HepG2 (cell line): ENCODE data around the gene GPR25. TPM values are rescaled to one million over a fixed set of nuclear protein-coding genes. Genes with fewer than 3 reads are reported as not detected.

Experiments
- BRD4 ChIP-seq: sonication (generic); formaldehyde crosslinking; IDR thresholded peaks from 2 replicates; pipeline ENCODE4 v1.4.0; 2020; ENCODE audit warnings: missing genetic modification reagents
- CCAR2 ChIP-seq: fragments of 200-400 bp; formaldehyde crosslinking; optimal IDR thresholded peaks from 2 replicates; pipeline ENCODE3; 2018; ENCODE audit warnings: low read depth, mild to moderate bottlenecking, low read length, moderate library complexity
- ELF3 ChIP-seq: IDR thresholded peaks from 2 replicates; pipeline ENCODE4 v1.6.1; 2016; ENCODE audit warnings: missing genetic modification reagents, missing compliant biosample characterization
- IRX3 ChIP-seq: sonication (generic); formaldehyde crosslinking; IDR thresholded peaks from 2 replicates; pipeline ENCODE4 v1.8.1; 2023; ENCODE audit warnings: mild to moderate bottlenecking, low read depth, missing genetic modification reagents, borderline replicate concordance
- KDM6A ChIP-seq: IDR thresholded peaks from 2 replicates; pipeline ENCODE4 v1.6.1; 2016; ENCODE audit warnings: low read depth
- NFE2L2 ChIP-seq: fragments of 150-350 bp; IDR thresholded peaks from 2 replicates; pipeline ENCODE4 v1.6.1; 2014; ENCODE audit warnings: low read length
- PHF20 ChIP-seq: sonication (generic); formaldehyde crosslinking; IDR thresholded peaks from 2 replicates; pipeline ENCODE4 v1.5.0; 2020; ENCODE audit warnings: mild to moderate bottlenecking, missing genetic modification reagents
- PLRG1 ChIP-seq: fragments of 450-650 bp; conservative IDR thresholded peaks from 2 replicates; pipeline ENCODE4 v1.6.1; 2016
- RCOR2 ChIP-seq: IDR thresholded peaks from 2 replicates; pipeline ENCODE4 v1.6.1; 2016; ENCODE audit warnings: missing biosample characterization, missing genetic modification reagents
- TCF7 ChIP-seq: sonication (generic); IDR thresholded peaks from 2 replicates; pipeline ENCODE4 v1.6.1; 2016; ENCODE audit warnings: antibody characterized with exemption, low read depth
- TCF7L2 ChIP-seq: IDR thresholded peaks from 2 replicates; pipeline ENCODE4 v1.6.1; 2011; ENCODE audit warnings: mild to moderate bottlenecking, low read depth, low read length, moderate library complexity
- ZBTB7A ChIP-seq: sonication (generic); formaldehyde crosslinking; IDR thresholded peaks from 2 replicates; pipeline ENCODE4 v1.8.0; 2022; ENCODE audit warnings: mild to moderate bottlenecking, missing genetic modification reagents
- ZFP36L2 ChIP-seq: sonication (generic); formaldehyde crosslinking; IDR thresholded peaks from 2 replicates; pipeline ENCODE4 v1.4.0; 2020; ENCODE audit warnings: missing genetic modification reagents
- ZNF10 ChIP-seq: sonication (generic); formaldehyde crosslinking; IDR thresholded peaks from 2 replicates; pipeline ENCODE4 v1.4.0; 2020; ENCODE audit warnings: mild to moderate bottlenecking, low read depth, missing genetic modification reagents, borderline replicate concordance
- ZNF333 ChIP-seq: sonication (generic); formaldehyde crosslinking; IDR thresholded peaks from 2 replicates; pipeline ENCODE4 v1.4.0; 2020; ENCODE audit warnings: mild to moderate bottlenecking, missing genetic modification reagents, borderline replicate concordance
- ZNF883 ChIP-seq: sonication (generic); formaldehyde crosslinking; IDR thresholded peaks from 2 replicates; pipeline ENCODE4 v1.5.1; 2020; ENCODE audit warnings: mild to moderate bottlenecking, missing genetic modification reagents; ENCODE audit errors: not compliant biosample characterization
- polyA plus RNA-seq, 8 experiments: library from polyadenylated mRNA; depleted of rRNA in 3 of 8; stranded (reverse) in 7 of 8; unstranded in 1 of 8; fragments of >200 nt; fragmentation: Illumina TruSeq in 4 of 8; extraction: Trizol in 4 of 8; gene quantifications; 2 replicates each; pipeline versions ENCODE4 v1.2.1 to v1.2.3, GENCODE V29; 2011 to 2016; ENCODE audit warnings: low read depth in 4 of 8, missing spikeins in 1 of 8, mixed read lengths in 1 of 8; ENCODE audit not compliant: insufficient read depth in 1 of 8
- total RNA-seq, 5 experiments: library from RNA; depleted of rRNA; stranded (reverse); fragments of >200 nt; fragmentation: Illumina TruSeq; extraction: Trizol; gene quantifications; 2 replicates each; pipeline ENCODE4 v1.2.3, GENCODE V29; 2016; ENCODE audit warnings: low read depth in 1 of 5
- TF ChIP-seq, protein P1 (sequence below): sonication (generic); formaldehyde crosslinking; IDR thresholded peaks from 2 replicates; pipeline ENCODE4 v1.4.0; 2020; ENCODE audit warnings: low read depth, mild to moderate bottlenecking, missing genetic modification reagents
- TF ChIP-seq, protein P2 (sequence below): sonication (generic); formaldehyde crosslinking; IDR thresholded peaks from 2 replicates; pipeline ENCODE4 v1.4.0; 2020; ENCODE audit warnings: missing genetic modification reagents, mild to moderate bottlenecking, borderline replicate concordance
- TF ChIP-seq, protein P3 (sequence below): sonication (generic); formaldehyde crosslinking; IDR thresholded peaks from 2 replicates; pipeline ENCODE4 v1.5.1; 2020; ENCODE audit warnings: missing genetic modification reagents, mild to moderate bottlenecking, borderline replicate concordance
- TF ChIP-seq, protein P4 (sequence below): sonication (generic); formaldehyde crosslinking; IDR thresholded peaks from 2 replicates; pipeline ENCODE4 v1.9.0; 2021; ENCODE audit warnings: missing genetic modification reagents, mild to moderate bottlenecking, borderline replicate concordance
- TF ChIP-seq, protein P5 (sequence below): sonication (generic); formaldehyde crosslinking; IDR thresholded peaks from 2 replicates; pipeline ENCODE4 v1.5.1; 2020; ENCODE audit warnings: mild to moderate bottlenecking, missing genetic modification reagents

The GPR25 gene
- total and polyA plus RNA-seq, 2 of the 13 experiments (the other 11 are each of a cell fraction or from before 2014, with no cell fraction given): not detected

DNA sequence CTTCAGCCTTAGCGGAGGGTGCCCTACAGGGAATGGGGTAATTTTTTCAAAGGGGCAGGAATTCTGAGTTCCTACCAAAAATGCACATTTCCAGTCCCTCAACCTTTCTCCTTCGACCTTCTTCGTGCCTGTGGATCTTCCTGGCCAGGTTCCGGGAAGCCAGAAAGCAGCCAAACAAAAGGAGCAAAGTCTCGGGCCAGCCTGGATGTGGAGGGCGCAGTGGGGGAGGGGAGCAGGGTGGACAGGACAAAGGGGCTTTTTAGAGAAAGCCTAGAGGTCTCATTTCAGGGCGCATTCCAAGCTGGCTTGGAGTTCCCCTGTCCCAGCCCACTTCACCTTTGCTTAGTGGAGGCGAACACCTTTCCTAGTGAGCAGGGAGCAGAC, 19.0 kb downstream of the GPR25 start (continued):
- TF ChIP-seq, protein P1, sequence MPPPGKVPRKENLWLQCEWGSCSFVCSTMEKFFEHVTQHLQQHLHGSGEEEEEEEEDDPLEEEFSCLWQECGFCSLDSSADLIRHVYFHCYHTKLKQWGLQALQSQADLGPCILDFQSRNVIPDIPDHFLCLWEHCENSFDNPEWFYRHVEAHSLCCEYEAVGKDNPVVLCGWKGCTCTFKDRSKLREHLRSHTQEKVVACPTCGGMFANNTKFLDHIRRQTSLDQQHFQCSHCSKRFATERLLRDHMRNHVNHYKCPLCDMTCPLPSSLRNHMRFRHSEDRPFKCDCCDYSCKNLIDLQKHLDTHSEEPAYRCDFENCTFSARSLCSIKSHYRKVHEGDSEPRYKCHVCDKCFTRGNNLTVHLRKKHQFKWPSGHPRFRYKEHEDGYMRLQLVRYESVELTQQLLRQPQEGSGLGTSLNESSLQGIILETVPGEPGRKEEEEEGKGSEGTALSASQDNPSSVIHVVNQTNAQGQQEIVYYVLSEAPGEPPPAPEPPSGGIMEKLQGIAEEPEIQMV (CRISPR knock-in tag): no peak
- TF ChIP-seq NFE2L2 (no peak), PHF20 (CRISPR knock-in tag) (no peak), TCF7L2 (no peak), ZNF10 (no peak), BRD4 (CRISPR knock-in tag) (no peak; the same call in 1 of the 2 replicates), ELF3 (peak; percentile 59; the same call in 1 of the 2 replicates), RCOR2 (CRISPR knock-in tag) (no peak), ZNF883 (CRISPR knock-in tag) (no peak), CCAR2 (no peak), TCF7 (no peak), ZFP36L2 (no peak), PLRG1 (no peak), ZNF333 (CRISPR knock-in tag) (no peak), KDM6A (CRISPR knock-in tag) (peak; percentile 85), IRX3 (CRISPR knock-in tag) (no peak), ZBTB7A (CRISPR knock-in tag) (peak; percentile 55; the same call in 1 of the 2 replicates)
- TF ChIP-seq, protein P2, sequence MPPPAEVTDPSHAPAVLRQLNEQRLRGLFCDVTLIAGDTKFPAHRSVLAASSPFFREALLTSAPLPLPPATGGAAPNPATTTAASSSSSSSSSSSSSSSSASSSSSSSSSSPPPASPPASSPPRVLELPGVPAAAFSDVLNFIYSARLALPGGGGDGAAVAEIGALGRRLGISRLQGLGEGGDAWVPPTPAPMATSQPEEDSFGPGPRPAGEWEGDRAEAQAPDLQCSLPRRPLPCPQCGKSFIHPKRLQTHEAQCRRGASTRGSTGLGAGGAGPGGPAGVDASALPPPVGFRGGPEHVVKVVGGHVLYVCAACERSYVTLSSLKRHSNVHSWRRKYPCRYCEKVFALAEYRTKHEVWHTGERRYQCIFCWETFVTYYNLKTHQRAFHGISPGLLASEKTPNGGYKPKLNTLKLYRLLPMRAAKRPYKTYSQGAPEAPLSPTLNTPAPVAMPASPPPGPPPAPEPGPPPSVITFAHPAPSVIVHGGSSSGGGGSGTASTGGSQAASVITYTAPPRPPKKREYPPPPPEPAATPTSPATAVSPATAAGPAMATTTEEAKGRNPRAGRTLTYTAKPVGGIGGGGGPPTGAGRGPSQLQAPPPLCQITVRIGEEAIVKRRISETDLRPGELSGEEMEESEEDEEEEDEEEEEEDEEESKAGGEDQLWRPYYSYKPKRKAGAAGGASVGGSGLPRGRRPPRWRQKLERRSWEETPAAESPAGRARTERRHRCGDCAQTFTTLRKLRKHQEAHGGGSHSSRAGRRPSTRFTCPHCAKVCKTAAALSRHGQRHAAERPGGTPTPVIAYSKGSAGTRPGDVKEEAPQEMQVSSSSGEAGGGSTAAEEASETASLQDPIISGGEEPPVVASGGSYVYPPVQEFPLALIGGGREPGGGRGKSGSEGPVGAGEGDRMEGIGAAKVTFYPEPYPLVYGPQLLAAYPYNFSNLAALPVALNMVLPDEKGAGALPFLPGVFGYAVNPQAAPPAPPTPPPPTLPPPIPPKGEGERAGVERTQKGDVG (CRISPR knock-in tag): no peak
- TF ChIP-seq, protein P3, sequence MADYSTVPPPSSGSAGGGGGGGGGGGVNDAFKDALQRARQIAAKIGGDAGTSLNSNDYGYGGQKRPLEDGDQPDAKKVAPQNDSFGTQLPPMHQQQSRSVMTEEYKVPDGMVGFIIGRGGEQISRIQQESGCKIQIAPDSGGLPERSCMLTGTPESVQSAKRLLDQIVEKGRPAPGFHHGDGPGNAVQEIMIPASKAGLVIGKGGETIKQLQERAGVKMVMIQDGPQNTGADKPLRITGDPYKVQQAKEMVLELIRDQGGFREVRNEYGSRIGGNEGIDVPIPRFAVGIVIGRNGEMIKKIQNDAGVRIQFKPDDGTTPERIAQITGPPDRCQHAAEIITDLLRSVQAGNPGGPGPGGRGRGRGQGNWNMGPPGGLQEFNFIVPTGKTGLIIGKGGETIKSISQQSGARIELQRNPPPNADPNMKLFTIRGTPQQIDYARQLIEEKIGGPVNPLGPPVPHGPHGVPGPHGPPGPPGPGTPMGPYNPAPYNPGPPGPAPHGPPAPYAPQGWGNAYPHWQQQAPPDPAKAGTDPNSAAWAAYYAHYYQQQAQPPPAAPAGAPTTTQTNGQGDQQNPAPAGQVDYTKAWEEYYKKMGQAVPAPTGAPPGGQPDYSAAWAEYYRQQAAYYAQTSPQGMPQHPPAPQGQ (CRISPR knock-in tag): no peak
- TF ChIP-seq, protein P4, sequence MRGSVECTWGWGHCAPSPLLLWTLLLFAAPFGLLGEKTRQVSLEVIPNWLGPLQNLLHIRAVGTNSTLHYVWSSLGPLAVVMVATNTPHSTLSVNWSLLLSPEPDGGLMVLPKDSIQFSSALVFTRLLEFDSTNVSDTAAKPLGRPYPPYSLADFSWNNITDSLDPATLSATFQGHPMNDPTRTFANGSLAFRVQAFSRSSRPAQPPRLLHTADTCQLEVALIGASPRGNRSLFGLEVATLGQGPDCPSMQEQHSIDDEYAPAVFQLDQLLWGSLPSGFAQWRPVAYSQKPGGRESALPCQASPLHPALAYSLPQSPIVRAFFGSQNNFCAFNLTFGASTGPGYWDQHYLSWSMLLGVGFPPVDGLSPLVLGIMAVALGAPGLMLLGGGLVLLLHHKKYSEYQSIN (CRISPR knock-in tag): no peak
- TF ChIP-seq, protein P5, sequence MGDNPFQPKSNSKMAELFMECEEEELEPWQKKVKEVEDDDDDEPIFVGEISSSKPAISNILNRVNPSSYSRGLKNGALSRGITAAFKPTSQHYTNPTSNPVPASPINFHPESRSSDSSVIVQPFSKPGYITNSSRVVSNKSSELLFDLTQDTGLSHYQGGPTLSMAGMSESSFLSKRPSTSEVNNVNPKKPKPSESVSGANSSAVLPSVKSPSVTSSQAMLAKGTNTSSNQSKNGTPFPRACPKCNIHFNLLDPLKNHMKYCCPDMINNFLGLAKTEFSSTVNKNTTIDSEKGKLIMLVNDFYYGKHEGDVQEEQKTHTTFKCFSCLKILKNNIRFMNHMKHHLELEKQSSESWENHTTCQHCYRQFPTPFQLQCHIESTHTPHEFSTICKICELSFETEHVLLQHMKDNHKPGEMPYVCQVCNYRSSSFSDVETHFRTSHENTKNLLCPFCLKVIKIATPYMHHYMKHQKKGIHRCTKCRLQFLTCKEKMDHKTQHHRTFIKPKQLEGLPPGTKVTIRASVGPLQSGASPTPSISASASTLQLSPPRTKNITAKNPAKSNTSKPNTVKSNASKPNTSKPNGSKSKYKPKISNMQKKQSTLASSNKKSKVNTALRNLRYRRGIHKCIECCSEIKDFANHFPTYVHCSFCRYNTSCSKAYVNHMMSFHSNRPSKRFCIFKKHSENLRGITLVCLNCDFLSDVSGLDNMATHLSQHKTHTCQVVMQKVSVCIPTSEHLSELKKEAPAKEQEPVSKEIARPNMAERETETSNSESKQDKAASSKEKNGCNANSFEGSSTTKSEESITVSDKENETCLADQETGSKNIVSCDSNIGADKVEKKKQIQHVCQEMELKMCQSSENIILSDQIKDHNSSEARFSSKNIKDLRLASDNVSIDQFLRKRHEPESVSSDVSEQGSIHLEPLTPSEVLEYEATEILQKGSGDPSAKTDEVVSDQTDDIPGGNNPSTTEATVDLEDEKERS: no peak
